Measurements from ENCODE around the gene SPNS3.

DNA sequence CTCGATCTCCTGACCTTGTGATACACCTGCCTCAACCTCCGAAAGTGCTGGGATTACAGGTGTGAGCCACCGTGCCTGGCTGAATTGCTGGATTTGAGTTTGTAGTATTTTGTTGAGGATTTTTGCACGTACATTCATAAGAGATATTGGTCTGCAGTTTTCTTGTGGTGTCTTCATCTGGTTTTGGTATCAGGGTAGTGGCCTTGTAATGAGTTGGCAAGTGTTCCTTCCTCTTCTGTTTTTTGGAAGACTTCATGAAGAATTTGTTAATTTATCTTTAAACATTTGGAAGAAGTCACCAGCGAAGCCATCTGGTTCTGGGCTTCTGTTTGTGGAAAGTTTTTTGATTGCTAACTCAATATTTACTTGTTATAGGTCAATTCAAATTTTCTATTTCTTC is 26.9 kb downstream of the SPNS3 start:
- TF ChIP-seq, protein P1, sequence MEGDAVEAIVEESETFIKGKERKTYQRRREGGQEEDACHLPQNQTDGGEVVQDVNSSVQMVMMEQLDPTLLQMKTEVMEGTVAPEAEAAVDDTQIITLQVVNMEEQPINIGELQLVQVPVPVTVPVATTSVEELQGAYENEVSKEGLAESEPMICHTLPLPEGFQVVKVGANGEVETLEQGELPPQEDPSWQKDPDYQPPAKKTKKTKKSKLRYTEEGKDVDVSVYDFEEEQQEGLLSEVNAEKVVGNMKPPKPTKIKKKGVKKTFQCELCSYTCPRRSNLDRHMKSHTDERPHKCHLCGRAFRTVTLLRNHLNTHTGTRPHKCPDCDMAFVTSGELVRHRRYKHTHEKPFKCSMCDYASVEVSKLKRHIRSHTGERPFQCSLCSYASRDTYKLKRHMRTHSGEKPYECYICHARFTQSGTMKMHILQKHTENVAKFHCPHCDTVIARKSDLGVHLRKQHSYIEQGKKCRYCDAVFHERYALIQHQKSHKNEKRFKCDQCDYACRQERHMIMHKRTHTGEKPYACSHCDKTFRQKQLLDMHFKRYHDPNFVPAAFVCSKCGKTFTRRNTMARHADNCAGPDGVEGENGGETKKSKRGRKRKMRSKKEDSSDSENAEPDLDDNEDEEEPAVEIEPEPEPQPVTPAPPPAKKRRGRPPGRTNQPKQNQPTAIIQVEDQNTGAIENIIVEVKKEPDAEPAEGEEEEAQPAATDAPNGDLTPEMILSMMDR (conservative IDR thresholded peaks at IDR 0.05) = no peak
- no peak for TF ChIP-seq EZH2 (IDR thresholded peaks at IDR 0.05; ENCODE audit: low read depth)
